K562 (cell line): ENCODE data around the gene TBC1D2B. TPM values are rescaled to one million over a fixed set of nuclear protein-coding genes. Genes with fewer than 3 reads are reported as not detected.

Experiments used
- CBX2 ChIP-seq: fragments of 200-600 bp; sonication (generic); IDR thresholded peaks from one replicate; pipeline ENCODE4 v1.6.1; 2012; ENCODE audit warnings: mild to moderate bottlenecking, low read length, inconsistent platforms; ENCODE audit not compliant: insufficient read depth, poor library complexity, severe bottlenecking
- CTBP1 ChIP-seq: fragments of 450-650 bp; IDR thresholded peaks from 2 replicates; pipeline ENCODE4 v1.6.1; 2016; ENCODE audit warnings: borderline replicate concordance
- EZH2 ChIP-seq: IDR thresholded peaks from 2 replicates; pipeline ENCODE4 v1.6.1; 2012; ENCODE audit warnings: low read depth, mild to moderate bottlenecking, inconsistent platforms, low read length, borderline replicate concordance
- GATAD2A ChIP-seq: fragments of 450-650 bp; IDR thresholded peaks from 2 replicates; pipeline ENCODE4 v1.6.1; 2017
- IFI16 ChIP-seq: fragments of 250-450 bp; sonication (Bioruptor Pico); IDR thresholded peaks from 2 replicates; pipeline ENCODE4 v2.1.2; 2022; ENCODE audit warnings: mild to moderate bottlenecking, inconsistent platforms
- MTA3 ChIP-seq: fragments of 450-650 bp; formaldehyde crosslinking; IDR thresholded peaks from 2 replicates; pipeline ENCODE4 v1.6.1; 2017; ENCODE audit warnings: mild to moderate bottlenecking, borderline replicate concordance
- NFE2L1 ChIP-seq: fragments of 450-650 bp; IDR thresholded peaks from 2 replicates; pipeline ENCODE4 v1.6.1; 2016; ENCODE audit warnings: missing genetic modification characterization, low read depth, mild to moderate bottlenecking, missing compliant biosample characterization, moderate library complexity, borderline replicate concordance
- NFRKB ChIP-seq: fragments of 450-650 bp; IDR thresholded peaks from 2 replicates; pipeline ENCODE4 v1.6.1; 2016; ENCODE audit warnings: low read depth
- NR3C1 ChIP-seq: sonication (generic); formaldehyde crosslinking; IDR thresholded peaks from 2 replicates; pipeline ENCODE4 v1.8.1; 2022; ENCODE audit warnings: missing genetic modification reagents
- PTBP1 ChIP-seq: fragments of 200-400 bp; formaldehyde crosslinking; IDR thresholded peaks from 2 replicates; pipeline ENCODE4 v1.6.1; 2017; ENCODE audit warnings: low read depth, low read length
- SPI1 ChIP-seq: IDR thresholded peaks from 2 replicates; pipeline ENCODE4 v1.6.1; 2011; ENCODE audit warnings: low read depth, low read length, control low read depth, borderline replicate concordance
- STAT5A ChIP-seq: IDR thresholded peaks from 2 replicates; pipeline ENCODE4 v1.6.1; 2012; ENCODE audit warnings: low read length, inconsistent platforms, borderline replicate concordance
- ZKSCAN1 ChIP-seq: fragments of 150-350 bp; IDR thresholded peaks from 2 replicates; pipeline ENCODE4 v1.6.1; 2016; ENCODE audit warnings: low read depth, low read length
- ZNF121 ChIP-seq: sonication (generic); formaldehyde crosslinking; conservative IDR thresholded peaks from 2 replicates; pipeline ENCODE4 v1.8.0; 2022; ENCODE audit warnings: missing genetic modification reagents
- ZNF76 ChIP-seq: fragments of 250-450 bp; sonication (Bioruptor Pico); IDR thresholded peaks from 2 replicates; pipeline ENCODE4 v1.4.0; 2020; ENCODE audit warnings: mild to moderate bottlenecking, moderate library complexity, borderline replicate concordance
- polyA plus RNA-seq, 8 experiments: library from polyadenylated mRNA; depleted of rRNA in 4 of 8; stranded (reverse) in 5 of 8; unstranded in 3 of 8; fragments of >200 nt; fragmentation: Nextera tagmentation in 2 of 8; fragmentation: Illumina TruSeq in 1 of 8; extraction: Ambion mirVana in 2 of 8; extraction: Trizol in 1 of 8; gene quantifications; 2 replicates each; pipeline versions ENCODE4 v1.2.1 to v1.2.3, GENCODE V29; 2011 to 2014; ENCODE audit warnings: inconsistent platforms in 1 of 8, missing spikeins in 1 of 8
- total RNA-seq, 7 experiments: library from RNA; depleted of rRNA in 6 of 7; stranded (reverse); fragments of >200 nt in 6 of 7; fragmentation: Illumina TruSeq in 2 of 7; extraction: Trizol in 2 of 7; gene quantifications; 2 replicates each; pipeline versions ENCODE4 v1.2.1 to v1.2.3, GENCODE V29; 2011 to 2021; ENCODE audit warnings: low replicate concordance in 1 of 7
- TF ChIP-seq, protein P1 (sequence below): fragments of 200-800 bp; sonication (Bioruptor generic); IDR thresholded peaks from 2 replicates; pipeline ENCODE4 v1.6.1; 2017; ENCODE audit warnings: missing genetic modification characterization, missing compliant biosample characterization
- TF ChIP-seq, protein P2 (sequence below): fragments of 450-650 bp; IDR thresholded peaks from 2 replicates; pipeline ENCODE4 v1.6.1; 2016; ENCODE audit warnings: missing biosample characterization, missing genetic modification characterization
- TF ChIP-seq, protein P3 (sequence below): fragments of 450-650 bp; formaldehyde crosslinking; IDR thresholded peaks from 2 replicates; pipeline ENCODE4 v1.4.0; 2020; ENCODE audit warnings: mild to moderate bottlenecking, mixed read lengths
- TF ChIP-seq, protein P4 (sequence below): sonication (generic); formaldehyde crosslinking; IDR thresholded peaks from 2 replicates; pipeline ENCODE4 v1.8.1; 2023; ENCODE audit warnings: mild to moderate bottlenecking, missing genetic modification reagents, moderate library complexity
- TF ChIP-seq, protein P5 (sequence below), 2 experiments: fragments of 450-650 bp; IDR thresholded peaks; 2 replicates each; pipeline ENCODE4 v1.6.1; 2016

The TBC1D2B gene
- total and polyA plus RNA-seq, 9 of the 15 experiments (the other 6 are each of a cell fraction or from before 2014, with no cell fraction given), result 0.15 to 16.3 (median 8.9) TPM

DNA sequence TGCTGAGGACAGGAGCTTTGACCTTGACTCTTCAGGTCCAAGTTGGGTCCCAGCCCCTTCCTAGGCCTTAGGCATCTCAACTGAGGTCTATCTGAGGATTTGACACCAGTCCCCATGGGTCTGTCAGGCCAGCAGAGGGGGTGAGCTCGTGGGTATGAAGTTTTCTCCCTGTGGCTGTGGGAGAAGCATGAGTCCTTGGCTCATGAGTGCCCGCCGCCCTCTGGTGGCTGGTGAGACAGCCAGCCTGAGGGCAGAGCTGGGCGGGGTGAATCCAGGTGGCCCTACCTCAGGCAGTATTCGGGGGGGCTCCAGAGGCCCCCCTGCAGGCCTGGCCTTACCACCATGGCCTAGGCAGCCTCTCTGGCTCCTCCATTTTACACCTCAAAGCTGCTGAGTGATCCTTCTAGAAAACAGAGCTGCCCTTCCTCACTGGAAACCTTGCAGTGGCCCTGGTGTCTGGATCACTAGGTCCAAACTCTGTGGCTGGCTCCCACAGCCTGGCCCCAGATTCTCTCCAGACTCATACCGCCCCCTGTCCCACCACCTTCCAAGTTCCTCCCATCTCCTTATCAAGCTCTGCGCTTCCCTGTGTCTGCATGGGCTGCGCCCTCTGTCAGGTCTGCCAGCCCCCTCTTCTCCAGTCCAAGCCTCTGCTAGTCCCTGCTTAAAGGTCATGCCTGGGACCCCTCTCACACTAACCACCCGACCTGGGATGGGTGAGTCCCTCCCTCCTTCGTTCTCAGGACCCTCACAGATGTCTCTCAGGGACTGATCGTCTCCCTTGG lies 31.0 kb upstream of the TBC1D2B start (continued):
- TF ChIP-seq, protein P1, sequence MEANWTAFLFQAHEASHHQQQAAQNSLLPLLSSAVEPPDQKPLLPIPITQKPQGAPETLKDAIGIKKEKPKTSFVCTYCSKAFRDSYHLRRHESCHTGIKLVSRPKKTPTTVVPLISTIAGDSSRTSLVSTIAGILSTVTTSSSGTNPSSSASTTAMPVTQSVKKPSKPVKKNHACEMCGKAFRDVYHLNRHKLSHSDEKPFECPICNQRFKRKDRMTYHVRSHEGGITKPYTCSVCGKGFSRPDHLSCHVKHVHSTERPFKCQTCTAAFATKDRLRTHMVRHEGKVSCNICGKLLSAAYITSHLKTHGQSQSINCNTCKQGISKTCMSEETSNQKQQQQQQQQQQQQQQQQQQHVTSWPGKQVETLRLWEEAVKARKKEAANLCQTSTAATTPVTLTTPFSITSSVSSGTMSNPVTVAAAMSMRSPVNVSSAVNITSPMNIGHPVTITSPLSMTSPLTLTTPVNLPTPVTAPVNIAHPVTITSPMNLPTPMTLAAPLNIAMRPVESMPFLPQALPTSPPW, result peak; percentile 63; the same call in 1 of the 2 replicates
- TF ChIP-seq GATAD2A, result no peak
- no peak for TF ChIP-seq ZNF76 (CRISPR knock-in tag)
- TF ChIP-seq CBX2, result no peak
- TF ChIP-seq, protein P2, sequence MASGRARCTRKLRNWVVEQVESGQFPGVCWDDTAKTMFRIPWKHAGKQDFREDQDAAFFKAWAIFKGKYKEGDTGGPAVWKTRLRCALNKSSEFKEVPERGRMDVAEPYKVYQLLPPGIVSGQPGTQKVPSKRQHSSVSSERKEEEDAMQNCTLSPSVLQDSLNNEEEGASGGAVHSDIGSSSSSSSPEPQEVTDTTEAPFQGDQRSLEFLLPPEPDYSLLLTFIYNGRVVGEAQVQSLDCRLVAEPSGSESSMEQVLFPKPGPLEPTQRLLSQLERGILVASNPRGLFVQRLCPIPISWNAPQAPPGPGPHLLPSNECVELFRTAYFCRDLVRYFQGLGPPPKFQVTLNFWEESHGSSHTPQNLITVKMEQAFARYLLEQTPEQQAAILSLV (tag), result no peak
- no peak for TF ChIP-seq IFI16
- no peak for TF ChIP-seq NR3C1 (CRISPR knock-in tag)
- no peak for TF ChIP-seq EZH2
- TF ChIP-seq ZNF121 (CRISPR knock-in tag), result no peak
- TF ChIP-seq STAT5A, result no peak
- TF ChIP-seq NFRKB, result no peak
- TF ChIP-seq NFE2L1 (tag), result no peak
- TF ChIP-seq, protein P3, sequence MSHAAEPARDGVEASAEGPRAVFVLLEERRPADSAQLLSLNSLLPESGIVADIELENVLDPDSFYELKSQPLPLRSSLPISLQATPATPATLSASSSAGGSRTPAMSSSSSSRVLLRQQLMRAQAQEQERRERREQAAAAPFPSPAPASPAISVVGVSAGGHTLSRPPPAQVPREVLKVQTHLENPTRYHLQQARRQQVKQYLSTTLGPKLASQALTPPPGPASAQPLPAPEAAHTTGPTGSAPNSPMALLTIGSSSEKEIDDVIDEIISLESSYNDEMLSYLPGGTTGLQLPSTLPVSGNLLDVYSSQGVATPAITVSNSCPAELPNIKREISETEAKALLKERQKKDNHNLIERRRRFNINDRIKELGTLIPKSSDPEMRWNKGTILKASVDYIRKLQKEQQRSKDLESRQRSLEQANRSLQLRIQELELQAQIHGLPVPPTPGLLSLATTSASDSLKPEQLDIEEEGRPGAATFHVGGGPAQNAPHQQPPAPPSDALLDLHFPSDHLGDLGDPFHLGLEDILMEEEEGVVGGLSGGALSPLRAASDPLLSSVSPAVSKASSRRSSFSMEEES, result no peak
- TF ChIP-seq SPI1, result no peak
- TF ChIP-seq MTA3, result 0 out of 2 replicates have a peak, but pooled peaks have one; percentile 53
- TF ChIP-seq, protein P4, sequence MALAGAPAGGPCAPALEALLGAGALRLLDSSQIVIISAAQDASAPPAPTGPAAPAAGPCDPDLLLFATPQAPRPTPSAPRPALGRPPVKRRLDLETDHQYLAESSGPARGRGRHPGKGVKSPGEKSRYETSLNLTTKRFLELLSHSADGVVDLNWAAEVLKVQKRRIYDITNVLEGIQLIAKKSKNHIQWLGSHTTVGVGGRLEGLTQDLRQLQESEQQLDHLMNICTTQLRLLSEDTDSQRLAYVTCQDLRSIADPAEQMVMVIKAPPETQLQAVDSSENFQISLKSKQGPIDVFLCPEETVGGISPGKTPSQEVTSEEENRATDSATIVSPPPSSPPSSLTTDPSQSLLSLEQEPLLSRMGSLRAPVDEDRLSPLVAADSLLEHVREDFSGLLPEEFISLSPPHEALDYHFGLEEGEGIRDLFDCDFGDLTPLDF, result no peak
- TF ChIP-seq, protein P5, sequence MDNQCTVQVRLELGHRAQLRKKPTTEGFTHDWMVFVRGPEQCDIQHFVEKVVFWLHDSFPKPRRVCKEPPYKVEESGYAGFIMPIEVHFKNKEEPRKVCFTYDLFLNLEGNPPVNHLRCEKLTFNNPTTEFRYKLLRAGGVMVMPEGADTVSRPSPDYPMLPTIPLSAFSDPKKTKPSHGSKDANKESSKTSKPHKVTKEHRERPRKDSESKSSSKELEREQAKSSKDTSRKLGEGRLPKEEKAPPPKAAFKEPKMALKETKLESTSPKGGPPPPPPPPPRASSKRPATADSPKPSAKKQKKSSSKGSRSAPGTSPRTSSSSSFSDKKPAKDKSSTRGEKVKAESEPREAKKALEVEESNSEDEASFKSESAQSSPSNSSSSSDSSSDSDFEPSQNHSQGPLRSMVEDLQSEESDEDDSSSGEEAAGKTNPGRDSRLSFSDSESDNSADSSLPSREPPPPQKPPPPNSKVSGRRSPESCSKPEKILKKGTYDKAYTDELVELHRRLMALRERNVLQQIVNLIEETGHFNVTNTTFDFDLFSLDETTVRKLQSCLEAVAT (IDR thresholded peaks at IDR 0.05), result no peak
- TF ChIP-seq PTBP1, result no peak
- 0 out of 2 replicates have a peak, but pooled peaks have one; percentile 11 for TF ChIP-seq ZKSCAN1
- TF ChIP-seq CTBP1, result no peak
